Mucosa of rectum (tissue), 2 donors: ENCODE data around the gene MMP24.

Source experiments
- H3K27ac ChIP-seq, 2 donors: one replicate each; pipeline ENCODE4 v1.7.0; 2013; ENCODE audit warnings: inconsistent platforms in 2 of 2, low read depth in 2 of 2, low read length in 2 of 2
- H3K27me3 ChIP-seq, 2 donors: one replicate each; pipeline ENCODE4 v1.7.0; 2013; ENCODE audit warnings: low read length in 2 of 2; ENCODE audit not compliant: control insufficient read depth in 2 of 2, insufficient read depth in 2 of 2
- H3K36me3 ChIP-seq, 2 donors: one replicate each; pipeline ENCODE4 v1.7.0; 2013; ENCODE audit warnings: low read length in 2 of 2; ENCODE audit not compliant: control insufficient read depth in 2 of 2, insufficient read depth in 2 of 2
- H3K4me1 ChIP-seq, 2 donors: one replicate each; pipeline ENCODE4 v1.7.0; 2013; ENCODE audit warnings: low read length in 2 of 2, mild to moderate bottlenecking in 1 of 2; ENCODE audit not compliant: control insufficient read depth in 2 of 2, insufficient read depth in 2 of 2
- H3K4me3 ChIP-seq, 2 donors: one replicate each; pipeline ENCODE4 v1.7.0; 2013; ENCODE audit warnings: low read length in 2 of 2
- H3K9ac ChIP-seq, 2 donors: one replicate each; pipeline ENCODE4 v1.7.0; 2013; ENCODE audit warnings: low read length in 2 of 2, low read depth in 1 of 2, mild to moderate bottlenecking in 1 of 2
- H3K9me3 ChIP-seq, 2 donors: one replicate each; pipeline ENCODE4 v1.7.0; 2013; ENCODE audit warnings: low read length in 2 of 2; ENCODE audit not compliant: control insufficient read depth in 2 of 2
- donor health status: healthy.
- donor health status: Normal muscosa, but diverticular disease.

Gene MMP24

GRCh38 chr20:35216541-35216940, 9.9 kb upstream of the MMP24 start:
- Histone ChIP-seq H3K4me1 (no peaks in the 10 kb centered on the region), H3K27ac (no peak overlapping the region), H3K27me3 (no peaks in the 10 kb centered on the region), H3K9ac (no peak overlapping the region), H3K4me3 (no peak overlapping the region), H3K9me3 (no peaks in the 10 kb centered on the region), H3K36me3 (no peaks in the 10 kb centered on the region)

GRCh38 chr20:35223941-35224340, 2.5 kb upstream of the MMP24 start:
- H3K9me3 ChIP-seq, result no peaks in the 10 kb centered on the region
- H3K27me3 ChIP-seq, result peaks cover 5 to 7% of the 10 kb centered on the region in 2 donors
- no peak overlapping the region for H3K4me3 ChIP-seq
- H3K9ac ChIP-seq, result no peak overlapping the region
- no peak overlapping the region for H3K27ac ChIP-seq
- H3K4me1 ChIP-seq, result peaks cover 2 to 6% of the 10 kb centered on the region in 2 donors
- H3K36me3 ChIP-seq, result no peaks in the 10 kb centered on the region

DNA sequence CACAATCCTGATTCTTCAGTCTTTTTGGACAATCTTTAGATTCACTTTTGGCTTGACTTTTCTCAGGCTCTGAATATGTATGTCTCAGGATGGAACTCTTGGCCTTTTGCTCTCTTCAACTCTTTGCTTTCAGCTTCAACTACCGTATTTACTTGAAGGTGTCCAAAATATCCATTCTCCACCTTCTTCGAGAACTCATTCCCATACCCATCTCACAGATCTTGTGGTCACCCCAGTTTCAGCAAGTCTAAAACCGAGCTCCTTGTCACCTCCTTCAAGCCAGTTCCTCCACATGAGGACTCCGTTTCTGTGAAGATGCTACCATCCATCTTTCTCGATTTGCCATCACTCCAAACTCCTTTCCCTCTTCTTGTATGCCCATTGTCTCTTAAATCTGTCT, 2.0 kb upstream of the MMP24 start:
- Histone ChIP-seq H3K9ac (no peak overlapping the region), H3K27me3 (peaks cover 5 to 7% of the 10 kb centered on the region in 2 donors), H3K4me3 (no peak overlapping the region), H3K36me3 (no peaks in the 10 kb centered on the region), H3K9me3 (no peaks in the 10 kb centered on the region), H3K27ac (no peak overlapping the region), H3K4me1 (peaks cover 2 to 6% of the 10 kb centered on the region in 2 donors)

DNA sequence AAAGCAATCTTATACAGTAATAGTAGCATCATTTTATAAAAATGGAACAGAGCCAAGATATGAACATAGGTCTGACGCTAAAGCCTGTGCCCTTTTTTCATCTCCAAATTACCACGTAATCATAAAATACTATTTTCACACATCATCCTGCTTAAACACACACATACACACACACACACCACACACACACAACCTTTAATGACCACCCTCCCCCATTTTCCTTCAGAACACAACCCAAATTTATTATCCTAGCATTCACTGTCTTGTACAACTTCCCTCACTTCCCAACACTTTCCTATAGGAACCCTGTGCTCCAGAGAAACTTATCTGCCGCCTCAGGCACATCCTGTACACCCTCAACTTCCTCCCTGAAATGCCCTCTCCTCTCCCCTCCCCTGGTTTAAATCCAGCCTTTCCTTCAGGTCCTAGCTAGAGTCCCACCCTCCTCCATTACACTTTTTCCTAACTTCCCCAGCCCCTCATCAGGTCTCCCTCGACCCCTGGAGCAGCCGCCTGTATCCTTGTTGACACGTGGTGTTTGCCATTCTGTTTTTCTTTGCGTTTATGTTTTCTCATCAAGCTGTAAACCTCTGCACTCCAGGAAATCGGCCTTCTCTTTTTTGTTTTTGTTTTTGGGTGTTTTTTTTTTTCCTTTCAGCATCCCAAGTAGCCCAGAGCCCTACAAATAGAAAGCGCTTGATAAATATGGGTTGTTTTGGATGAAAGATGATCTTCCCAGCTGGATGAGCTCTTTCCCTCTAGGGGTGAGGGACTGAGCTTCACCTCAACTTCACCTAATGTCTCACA, 968 bp upstream of the MMP24 start:
- no peak overlapping the region for H3K9ac ChIP-seq
- H3K27me3 ChIP-seq, result peaks cover 5 to 7% of the 10 kb centered on the region in 2 donors
- no peaks in the 10 kb centered on the region for H3K9me3 ChIP-seq
- no peak overlapping the region for H3K27ac ChIP-seq
- H3K4me1 ChIP-seq, result peaks cover 2 to 6% of the 10 kb centered on the region in 2 donors
- no peak overlapping the region for H3K4me3 ChIP-seq
- H3K36me3 ChIP-seq, result no peaks in the 10 kb centered on the region

DNA sequence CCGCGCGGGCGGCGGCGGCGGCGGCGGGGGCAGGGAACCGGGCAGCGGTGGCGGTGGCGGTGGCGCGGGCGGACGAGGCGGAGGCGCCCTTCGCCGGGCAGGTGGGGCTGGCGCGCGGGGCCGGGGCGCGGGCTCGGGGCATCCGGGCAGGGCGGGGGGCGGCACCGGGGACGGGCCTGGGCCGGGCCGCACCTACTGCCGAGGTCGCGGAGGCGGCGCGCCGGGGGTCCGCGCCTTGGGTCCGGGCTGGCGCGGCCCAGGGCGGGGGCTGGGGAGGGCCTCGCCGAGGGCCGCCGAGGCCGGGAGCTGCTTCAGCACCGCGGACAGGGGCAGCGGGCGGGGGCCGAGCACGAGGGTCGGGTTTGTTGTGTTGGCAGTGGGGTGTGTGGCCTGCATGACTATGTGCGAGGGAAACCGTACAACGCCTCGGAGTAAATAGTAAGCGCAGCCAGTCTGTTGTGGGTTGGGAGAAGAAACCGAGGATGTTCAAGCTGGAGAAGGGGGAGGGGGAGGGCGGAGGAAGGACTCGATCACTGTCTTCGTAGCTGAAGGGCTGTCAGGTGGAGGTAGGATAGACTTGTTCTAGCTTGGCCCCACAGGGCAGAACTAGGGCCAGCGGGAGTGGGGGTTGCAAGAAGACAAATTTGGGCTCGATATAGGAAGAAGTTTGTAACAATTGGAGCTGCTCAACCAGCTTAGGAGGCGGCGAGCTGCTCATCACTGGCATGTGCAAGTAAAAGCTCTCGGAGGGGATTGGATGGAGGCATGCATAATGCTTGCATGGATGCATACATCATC, 593 bp downstream of the MMP24 start:
- Histone ChIP-seq H3K9me3 (no peaks in the 10 kb centered on the region), H3K27me3 (peaks cover 5 to 7% of the 10 kb centered on the region in 2 donors), H3K4me3 (peak overlapping the region; percentile 45 to 53), H3K36me3 (no peaks in the 10 kb centered on the region), H3K27ac (no peak overlapping the region), H3K4me1 (peaks cover 2 to 6% of the 10 kb centered on the region in 2 donors), H3K9ac (no peak overlapping the region)

- Histone ChIP-seq H3K9ac (no peak overlapping the region), H3K4me1 (no peaks in the 10 kb centered on the region), H3K27me3 (no peaks in the 10 kb centered on the region), H3K36me3 (peaks cover 0 to 9% of the 10 kb centered on the region in 2 donors), H3K27ac (no peak overlapping the region), H3K9me3 (no peaks in the 10 kb centered on the region), H3K4me3 (no peak overlapping the region)
Measured at GRCh38 chr20:35232575-35232974, 6.1 kb downstream of the MMP24 start.

- Histone ChIP-seq H3K27me3 (no peaks in the 10 kb centered on the region), H3K4me1 (no peaks in the 10 kb centered on the region), H3K9ac (no peak overlapping the region), H3K27ac (no peak overlapping the region), H3K9me3 (no peaks in the 10 kb centered on the region), H3K36me3 (peaks cover 0 to 9% of the 10 kb centered on the region in 2 donors), H3K4me3 (no peak overlapping the region)
Measured at GRCh38 chr20:35235881-35236280, 9.4 kb downstream of the MMP24 start.

GRCh38 chr20:35237486-35237885, 11.0 kb downstream of the MMP24 start:
- Histone ChIP-seq H3K9ac (no peak overlapping the region), H3K27me3 (no peaks in the 10 kb centered on the region), H3K9me3 (no peaks in the 10 kb centered on the region), H3K36me3 (peaks cover 0 to 7% of the 10 kb centered on the region in 2 donors), H3K4me3 (no peak overlapping the region), H3K27ac (no peak overlapping the region), H3K4me1 (no peaks in the 10 kb centered on the region)

GRCh38 chr20:35238170-35238569, 11.7 kb downstream of the MMP24 start:
- H3K9ac ChIP-seq, result no peak overlapping the region
- no peaks in the 10 kb centered on the region for H3K4me1 ChIP-seq
- no peak overlapping the region for H3K4me3 ChIP-seq
- peaks cover 0 to 4% of the 10 kb centered on the region in 2 donors for H3K36me3 ChIP-seq
- no peaks in the 10 kb centered on the region for H3K27me3 ChIP-seq
- H3K9me3 ChIP-seq, result no peaks in the 10 kb centered on the region
- H3K27ac ChIP-seq, result no peak overlapping the region

- no peak overlapping the region for H3K9ac ChIP-seq
- H3K36me3 ChIP-seq, result peaks cover 0 to 4% of the 10 kb centered on the region in 2 donors
- H3K9me3 ChIP-seq, result no peaks in the 10 kb centered on the region
- no peak overlapping the region for H3K4me3 ChIP-seq
- H3K4me1 ChIP-seq, result no peaks in the 10 kb centered on the region
- H3K27me3 ChIP-seq, result no peaks in the 10 kb centered on the region
- H3K27ac ChIP-seq, result no peak overlapping the region
Measured at GRCh38 chr20:35238735-35239134, 12.2 kb downstream of the MMP24 start.
